ENCODE measurements around the gene RUNX2. TPM values are rescaled to one million over a fixed set of nuclear protein-coding genes. Genes with fewer than 3 reads are reported as not detected.

RUNX2 gene
- total RNA-seq, 2 experiments from 2014 or later = 5.1 to 6.3 TPM

GRCh38 chr6:45366534-45366933 lies 38.4 kb downstream of the RUNX2 start:
- POLR2A ChIA-PET = interaction anchor here (1.0 kb wide), 1 partner anchor 22 kb away, joined by 3 read pairs; no protein-coding TSS in a partner anchor
- Mint-ChIP-seq H3K27ac (no peak overlapping the region), H3K4me1 (peaks cover 6% of the 10 kb centered on the region), H3K4me3 (no peak overlapping the region), H3K27me3 (no peaks in the 10 kb centered on the region), H3K9me3 (no peaks in the 10 kb centered on the region), H3K36me3 (peaks cover 12% of the 10 kb centered on the region)
- ATAC-seq (ENCODE audit: low read depth) (no peak), DNase-seq (no peak)

- no peak overlapping the region for H3K27ac Mint-ChIP-seq
- H3K27me3 Mint-ChIP-seq = no peaks in the 10 kb centered on the region
- peaks cover 9% of the 10 kb centered on the region for H3K36me3 Mint-ChIP-seq
- no peak for DNase-seq
- POLR2A ChIA-PET = interaction anchor here (0.6 to 0.7 kb wide), 2 partner anchors 9 to 928 kb away, joined by 3 read pairs; no protein-coding TSS in a partner anchor
- peaks cover 6% of the 10 kb centered on the region for H3K4me1 Mint-ChIP-seq
- ATAC-seq (ENCODE audit: low read depth) = no peak
- no peak overlapping the region for H3K4me3 Mint-ChIP-seq
- no peaks in the 10 kb centered on the region for H3K9me3 Mint-ChIP-seq
Observed at GRCh38 chr6:45367999-45368398, 39.9 kb downstream of the RUNX2 start.

GRCh38 chr6:45369870-45370269 lies 41.7 kb downstream of the RUNX2 start:
- ATAC-seq (ENCODE audit: low read depth) = no peak
- H3K4me3 Mint-ChIP-seq = no peak overlapping the region
- no peaks in the 10 kb centered on the region for H3K9me3 Mint-ChIP-seq
- DNase-seq = no peak
- peaks cover 9% of the 10 kb centered on the region for H3K36me3 Mint-ChIP-seq
- peaks cover 6% of the 10 kb centered on the region for H3K4me1 Mint-ChIP-seq
- POLR2A ChIA-PET = no interaction called here
- no peaks in the 10 kb centered on the region for H3K27me3 Mint-ChIP-seq
- H3K27ac Mint-ChIP-seq = no peak overlapping the region

- Mint-ChIP-seq H3K36me3 (peaks cover 7% of the 10 kb centered on the region), H3K27ac (no peak overlapping the region), H3K4me3 (no peak overlapping the region), H3K4me1 (peaks cover 19% of the 10 kb centered on the region), H3K9me3 (no peaks in the 10 kb centered on the region), H3K27me3 (no peaks in the 10 kb centered on the region)
- ATAC-seq (ENCODE audit: low read depth) = no peak
- no peak for DNase-seq
- POLR2A ChIA-PET = no interaction called here
Observed at GRCh38 chr6:45371924-45372573, 43.9 kb downstream of the RUNX2 start.

- H3K36me3 Mint-ChIP-seq = peaks cover 1% of the 10 kb centered on the region
- no peak overlapping the region for H3K4me3 Mint-ChIP-seq
- no peaks in the 10 kb centered on the region for H3K27me3 Mint-ChIP-seq
- peaks cover 25% of the 10 kb centered on the region for H3K4me1 Mint-ChIP-seq
- ATAC-seq (ENCODE audit: low read depth) (no peak), DNase-seq (no peak)
- no peak overlapping the region for H3K27ac Mint-ChIP-seq
- no peaks in the 10 kb centered on the region for H3K9me3 Mint-ChIP-seq
- POLR2A ChIA-PET = no interaction called here
Observed at GRCh38 chr6:45375449-45375848, 47.3 kb downstream of the RUNX2 start.

- H3K9me3 Mint-ChIP-seq = no peaks in the 10 kb centered on the region
- peaks cover 23% of the 10 kb centered on the region for H3K4me1 Mint-ChIP-seq
- no peaks in the 10 kb centered on the region for H3K27me3 Mint-ChIP-seq
- H3K4me3 Mint-ChIP-seq = peak overlapping the region; percentile 99
- POLR2A ChIA-PET = interaction anchor here (1.0 to 2.2 kb wide), 5 partner anchors 9 to 721 kb away, joined by 3 to 13 read pairs (median 4); partner anchors contain the start of gene RUNX2
- H3K27ac Mint-ChIP-seq = peak overlapping the region; percentile 97
- peaks cover 1% of the 10 kb centered on the region for H3K36me3 Mint-ChIP-seq
- ATAC-seq (ENCODE audit: low read depth) (no peak), DNase-seq (no peak)
Observed at GRCh38 chr6:45376310-45377042, 48.3 kb downstream of the RUNX2 start.

- Mint-ChIP-seq H3K27me3 (no peaks in the 10 kb centered on the region), H3K4me3 (peak overlapping the region; percentile 99), H3K4me1 (peaks cover 23% of the 10 kb centered on the region), H3K27ac (peak overlapping the region; percentile 97), H3K9me3 (no peaks in the 10 kb centered on the region), H3K36me3 (peaks cover 1% of the 10 kb centered on the region)
- ATAC-seq (ENCODE audit: low read depth) (no peak), DNase-seq (no peak)
- POLR2A ChIA-PET = interaction anchor here (1.0 to 2.2 kb wide), 10 partner anchors 9 to 722 kb away, joined by 3 to 13 read pairs (median 4); partner anchors contain the start of gene RUNX2
Observed at GRCh38 chr6:45377043-45377553, 49.0 kb downstream of the RUNX2 start.

- peak within 1 kb of the TSS; percentile 99 for H3K4me3 Mint-ChIP-seq
- POLR2A ChIA-PET = interaction anchor here (0.5 to 2.2 kb wide), 21 partner anchors 10 to 722 kb away, joined by 3 to 13 read pairs (median 3); partner anchors contain the start of gene RUNX2
- DNase-seq (peak; percentile 96), ATAC-seq (ENCODE audit: low read depth) (peak; percentile 87)
- peaks cover 1% of the 10 kb centered on the region for H3K36me3 Mint-ChIP-seq
- peaks cover 23% of the 10 kb centered on the region for H3K4me1 Mint-ChIP-seq
- peak within 1 kb of the TSS; percentile 97 for H3K27ac Mint-ChIP-seq
- peaks cover under 1% of the 10 kb centered on the region for H3K9me3 Mint-ChIP-seq
- H3K27me3 Mint-ChIP-seq = no peaks in the 10 kb centered on the region
Observed at GRCh38 chr6:45377554-45378333, 49.6 kb downstream of the RUNX2 start, which contains the start of gene SUPT3H. Gene SUPT3H (minus strand): TSS chr6:45377934.

- H3K27me3 Mint-ChIP-seq = no peaks in the 10 kb centered on the region
- H3K4me1 Mint-ChIP-seq = peaks cover 23% of the 10 kb centered on the region
- peaks cover 1% of the 10 kb centered on the region for H3K36me3 Mint-ChIP-seq
- H3K4me3 Mint-ChIP-seq = peak overlapping the region; percentile 99
- ATAC-seq (ENCODE audit: low read depth) (peak; percentile 11), DNase-seq (no peak)
- POLR2A ChIA-PET = interaction anchor here (0.7 to 2.2 kb wide), 14 partner anchors 9 to 481 kb away, joined by 3 to 13 read pairs (median 4); partner anchors contain the start of gene RUNX2
- peak overlapping the region; percentile 97 for H3K27ac Mint-ChIP-seq
- H3K9me3 Mint-ChIP-seq = peaks cover 2% of the 10 kb centered on the region
Observed at GRCh38 chr6:45378334-45378926, 50.3 kb downstream of the RUNX2 start.

- POLR2A ChIA-PET = no interaction called here
- Mint-ChIP-seq H3K4me3 (no peak overlapping the region), H3K36me3 (peaks cover 1% of the 10 kb centered on the region), H3K27ac (no peak overlapping the region), H3K4me1 (peaks cover 10% of the 10 kb centered on the region), H3K9me3 (peaks cover 5% of the 10 kb centered on the region), H3K27me3 (no peaks in the 10 kb centered on the region)
- no peak for DNase-seq
- ATAC-seq (ENCODE audit: low read depth) = no peak
Observed at GRCh38 chr6:45382391-45382790, 54.3 kb downstream of the RUNX2 start.

GRCh38 chr6:45386501-45386900 lies 58.4 kb downstream of the RUNX2 start:
- POLR2A ChIA-PET = no interaction called here
- H3K36me3 Mint-ChIP-seq = peaks cover 5% of the 10 kb centered on the region
- no peaks in the 10 kb centered on the region for H3K27me3 Mint-ChIP-seq
- no peak for DNase-seq
- no peak overlapping the region for H3K27ac Mint-ChIP-seq
- no peak for ATAC-seq (ENCODE audit: low read depth)
- H3K9me3 Mint-ChIP-seq = peaks cover 14% of the 10 kb centered on the region
- H3K4me3 Mint-ChIP-seq = no peak overlapping the region
- H3K4me1 Mint-ChIP-seq = no peaks in the 10 kb centered on the region

GRCh38 chr6:45387236-45387635 lies 59.1 kb downstream of the RUNX2 start:
- Mint-ChIP-seq H3K27ac (no peak overlapping the region), H3K4me1 (no peaks in the 10 kb centered on the region), H3K9me3 (peaks cover 15% of the 10 kb centered on the region), H3K4me3 (no peak overlapping the region), H3K36me3 (peaks cover 6% of the 10 kb centered on the region), H3K27me3 (no peaks in the 10 kb centered on the region)
- no peak for ATAC-seq (ENCODE audit: low read depth)
- POLR2A ChIA-PET = interaction anchor here (0.7 kb wide), 1 partner anchor 9 kb away, joined by 3 read pairs; no protein-coding TSS in a partner anchor
- no peak for DNase-seq
